OCI-LY1 (cell line): ENCODE data around the gene BPIFB6.

ENCODE experiments used
- H2AFZ ChIP-seq: fragments of 200-600 bp; sonication (generic), shearing (Covaris generic); 2 replicates; pipeline ENCODE4 v1.6.0; 2014; ENCODE audit warnings: antibody characterized with exemption, mild to moderate bottlenecking, low read length
- H3F3A ChIP-seq: fragments of 200-600 bp; sonication (generic), shearing (Covaris generic); 2 replicates; pipeline ENCODE4 v1.6.0; 2014; ENCODE audit warnings: mild to moderate bottlenecking, antibody characterized with exemption, low read length, moderate library complexity; ENCODE audit not compliant: insufficient read depth
- H3K27ac ChIP-seq: fragments of 200-600 bp; sonication (generic); 2 replicates; pipeline ENCODE4 v1.5.1; 2014; ENCODE audit warnings: low read length, mixed run types, mild to moderate bottlenecking, low read depth; ENCODE audit not compliant: poor library complexity, severe bottlenecking
- H3K27me3 ChIP-seq: fragments of 200-600 bp; sonication (generic); 2 replicates; pipeline ENCODE4 v1.6.0; 2014; ENCODE audit warnings: antibody characterized with exemption, mild to moderate bottlenecking, low read length, moderate library complexity; ENCODE audit not compliant: insufficient read depth
- H3K36me3 ChIP-seq: fragments of 200-600 bp; sonication (generic); 2 replicates; pipeline ENCODE4 v1.6.1; 2014; ENCODE audit warnings: mild to moderate bottlenecking, antibody characterized with exemption, low read length, moderate library complexity, mixed read lengths; ENCODE audit not compliant: insufficient read depth
- H3K4me1 ChIP-seq: fragments of 200-600 bp; sonication (generic); 2 replicates; pipeline ENCODE4 v1.5.1; 2014; ENCODE audit warnings: mild to moderate bottlenecking, low read length, moderate library complexity; ENCODE audit not compliant: insufficient read depth, severe bottlenecking
- H3K4me2 ChIP-seq: fragments of 200-600 bp; sonication (generic), shearing (Covaris generic); 2 replicates; pipeline ENCODE4 v1.6.1; 2014; ENCODE audit warnings: low read length
- H3K4me3 ChIP-seq: fragments of 200-600 bp; sonication (generic); 2 replicates; pipeline ENCODE4 v1.5.1; 2014; ENCODE audit warnings: low read length, low read depth, mild to moderate bottlenecking, mixed read lengths; ENCODE audit not compliant: poor library complexity, severe bottlenecking
- H3K79me2 ChIP-seq: fragments of 200-600 bp; shearing (Covaris generic); 2 replicates; pipeline ENCODE4 v1.6.1; 2016; ENCODE audit warnings: mixed run types, low read length, mixed read lengths; ENCODE audit not compliant: insufficient read depth
- H3K9ac ChIP-seq: fragments of 200-600 bp; sonication (generic), shearing (Covaris generic); 2 replicates; pipeline ENCODE4 v1.6.1; 2014; ENCODE audit warnings: mild to moderate bottlenecking, low read length, mixed read lengths
- H3K9me2 ChIP-seq: fragments of 200-600 bp; sonication (generic), shearing (Covaris generic); 2 replicates; pipeline ENCODE4 v1.6.1; 2014; ENCODE audit warnings: low read depth, mild to moderate bottlenecking, low read length, mixed read lengths
- H3K9me3 ChIP-seq: fragments of 200-600 bp; shearing (Covaris generic); 2 replicates; pipeline ENCODE4 v1.6.1; 2014; ENCODE audit warnings: low read length, mixed read lengths
- H4K20me1 ChIP-seq: fragments of 200-600 bp; sonication (generic), shearing (Covaris generic); 2 replicates; pipeline ENCODE4 v1.6.0; 2016; ENCODE audit warnings: mild to moderate bottlenecking, low read length; ENCODE audit not compliant: insufficient read depth
- CTCF ChIP-seq: fragments of 200-600 bp; sonication (generic), shearing (Covaris generic); IDR thresholded peaks from 2 replicates; pipeline ENCODE4 v1.5.1; 2017; ENCODE audit warnings: mild to moderate bottlenecking, antibody characterized with exemption, low read length, moderate library complexity, mixed read lengths
- EZH2 ChIP-seq: fragments of 200-600 bp; sonication (generic), shearing (Covaris generic); IDR thresholded peaks from 2 replicates; pipeline ENCODE4 v1.8.0; 2017; ENCODE audit warnings: borderline replicate concordance, mixed run types, mild to moderate bottlenecking, antibody characterized with exemption, low read length, moderate library complexity, mixed read lengths

The BPIFB6 gene

GRCh38 chr20:33026072-33026778 is 5.2 kb upstream of the BPIFB6 start:
- Histone ChIP-seq H4K20me1 (no peaks in the 10 kb centered on the region), H3K79me2 (no peaks in the 10 kb centered on the region), H3K27me3 (no peaks in the 10 kb centered on the region), H3K9ac (no peak overlapping the region), H3K4me2 (no peak overlapping the region), H3K4me1 (no peaks in the 10 kb centered on the region), H3K9me3 (no peaks in the 10 kb centered on the region), H3K9me2 (no peaks in the 10 kb centered on the region), H3F3A (no peaks in the 10 kb centered on the region), H2AFZ (no peak overlapping the region), H3K36me3 (no peaks in the 10 kb centered on the region), H3K4me3 (no peak overlapping the region), H3K27ac (no peak overlapping the region)
- no peak for TF ChIP-seq CTCF
- no peak for TF ChIP-seq EZH2

- Histone ChIP-seq H3K4me3 (no peak overlapping the region), H3K27me3 (no peaks in the 10 kb centered on the region), H3K4me1 (no peaks in the 10 kb centered on the region), H3K27ac (no peak overlapping the region), H3K9ac (no peak overlapping the region), H2AFZ (no peak overlapping the region), H3K9me3 (no peaks in the 10 kb centered on the region), H4K20me1 (no peaks in the 10 kb centered on the region), H3F3A (no peaks in the 10 kb centered on the region), H3K36me3 (no peaks in the 10 kb centered on the region), H3K9me2 (no peaks in the 10 kb centered on the region), H3K79me2 (no peaks in the 10 kb centered on the region), H3K4me2 (no peak overlapping the region)
- TF ChIP-seq CTCF = no peak
- TF ChIP-seq EZH2 = no peak
These were observed 4.4 kb upstream of the BPIFB6 start for GRCh38 chr20:33026779-33027759.

GRCh38 chr20:33027769-33028751 is 3.4 kb upstream of the BPIFB6 start:
- H3K9me2 ChIP-seq = no peaks in the 10 kb centered on the region
- TF ChIP-seq CTCF (no peak), EZH2 (no peak)
- no peaks in the 10 kb centered on the region; the same call in 1 of the 2 replicates for H3K27me3 ChIP-seq
- H3K79me2 ChIP-seq = no peaks in the 10 kb centered on the region
- H3K36me3 ChIP-seq = no peaks in the 10 kb centered on the region
- H3K4me3 ChIP-seq = no peak overlapping the region
- no peak overlapping the region for H3K27ac ChIP-seq
- no peaks in the 10 kb centered on the region for H4K20me1 ChIP-seq
- no peaks in the 10 kb centered on the region for H3K9me3 ChIP-seq
- H3F3A ChIP-seq = no peaks in the 10 kb centered on the region
- H3K4me2 ChIP-seq = no peak overlapping the region
- no peak overlapping the region for H2AFZ ChIP-seq
- H3K4me1 ChIP-seq = no peaks in the 10 kb centered on the region
- no peak overlapping the region for H3K9ac ChIP-seq
